Measurements from ENCODE around the gene RGS19. TPM values are rescaled to one million over a fixed set of nuclear protein-coding genes. Genes with fewer than 3 reads are reported as not detected.
A peak's percentile ranks its signal among the peaks of the same experiment; 100 is the strongest.

The RGS19 gene
- total RNA-seq, 2 donors from 2014 or later = 38.6 to 49.4 TPM

DNA sequence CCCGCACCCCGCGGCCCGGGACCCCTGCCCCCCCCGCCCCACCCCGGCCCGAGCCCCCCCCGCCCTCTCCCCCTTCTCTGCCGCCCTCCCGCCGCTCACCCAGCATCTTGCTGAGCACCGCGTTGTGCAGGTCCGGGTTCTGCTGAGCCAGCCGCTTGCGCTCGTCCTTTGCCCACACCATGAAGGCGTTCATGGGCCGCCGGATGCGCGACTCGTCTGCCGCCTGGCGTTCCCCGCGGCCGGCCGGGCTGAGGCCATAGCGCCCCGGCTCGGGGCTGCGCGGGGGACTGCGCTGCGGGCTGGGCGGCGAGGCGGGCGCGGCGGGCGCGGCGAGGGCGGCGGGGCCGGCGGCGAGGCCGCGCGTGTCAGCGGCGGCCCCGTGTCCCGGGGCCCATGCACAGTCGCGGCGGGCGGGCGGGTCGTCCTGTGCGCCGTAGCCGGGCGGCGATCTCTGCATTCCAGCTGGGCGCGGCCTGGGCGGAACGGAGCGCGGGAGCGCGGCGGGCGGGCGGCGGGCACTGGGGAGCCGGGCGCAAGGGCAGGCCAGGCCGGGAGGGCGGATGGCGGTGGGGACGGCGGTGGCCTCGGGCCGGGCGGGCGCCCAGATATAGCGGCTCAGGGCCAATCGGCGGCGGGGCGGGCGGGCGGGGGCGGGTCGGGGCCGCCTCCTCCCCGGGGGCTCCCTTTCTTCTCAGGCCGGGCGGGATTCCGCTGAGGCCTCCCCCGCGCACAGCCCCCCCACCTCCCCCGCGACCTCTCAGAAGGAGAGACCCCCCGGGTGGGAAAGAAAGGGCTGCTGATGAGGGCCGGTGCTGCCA is 30.0 kb downstream of the RGS19 start, which contains the start of gene SOX18:
Gene SOX18, minus strand, starts transcription at position 580 of the 818 bp plus-strand sequence. Its CDS starts 123 bp downstream, at position 457.
- H3K9me3 Mint-ChIP-seq = no peaks in the 10 kb centered on the region
- H3K27ac Mint-ChIP-seq = no peak within 1 kb of the TSS
- peaks cover 30% of the 10 kb centered on the region for H3K27me3 Mint-ChIP-seq
- H3K4me3 Mint-ChIP-seq = peak within 1 kb of the TSS; percentile 17
- H3K36me3 Mint-ChIP-seq (ENCODE audit: low read depth) = no peaks in the 10 kb centered on the region
- peaks cover 4% of the 10 kb centered on the region for H3K4me1 Mint-ChIP-seq
- peak; percentile 67 for ATAC-seq (replicated peaks)

DNA sequence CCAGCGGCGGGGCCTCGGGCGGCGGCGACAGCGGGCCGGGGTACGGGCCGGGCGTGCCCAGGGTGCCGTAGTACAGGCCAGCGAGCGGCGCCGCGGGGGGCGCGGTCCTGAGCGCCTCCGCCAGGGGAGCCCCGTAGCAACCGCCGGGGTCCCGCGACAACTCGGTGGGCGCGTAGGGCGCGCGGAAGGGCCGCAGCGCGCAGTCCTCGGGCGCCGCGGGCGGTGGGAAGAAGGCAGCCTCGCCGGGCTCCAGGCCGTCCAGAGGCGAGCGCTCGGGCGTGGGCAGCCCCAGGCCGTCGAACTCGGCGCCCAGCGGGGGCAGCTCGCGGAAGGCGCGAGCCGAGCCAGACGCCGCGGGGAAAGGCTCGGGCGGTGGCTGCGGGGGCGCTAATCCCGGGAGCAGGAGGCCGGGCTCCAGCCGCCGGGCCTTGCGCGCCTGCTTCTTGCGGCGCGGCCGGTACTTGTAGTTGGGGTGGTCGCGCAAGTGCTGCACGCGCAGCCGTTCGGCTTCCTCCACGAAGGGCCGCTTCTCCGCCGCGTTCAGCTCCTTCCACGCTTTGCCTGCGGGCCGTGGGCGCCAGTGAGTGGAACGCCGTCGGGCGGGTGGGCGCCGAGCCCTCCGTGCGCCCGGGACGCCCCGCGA is 30.8 kb downstream of the RGS19 start:
- Mint-ChIP-seq H3K27me3 (peaks cover 28% of the 10 kb centered on the region), H3K27ac (no peak overlapping the region), H3K9me3 (no peaks in the 10 kb centered on the region), H3K36me3 (ENCODE audit: low read depth) (no peaks in the 10 kb centered on the region), H3K4me1 (peaks cover 3% of the 10 kb centered on the region), H3K4me3 (no peak overlapping the region)
- ATAC-seq (replicated peaks) = no peak

DNA sequence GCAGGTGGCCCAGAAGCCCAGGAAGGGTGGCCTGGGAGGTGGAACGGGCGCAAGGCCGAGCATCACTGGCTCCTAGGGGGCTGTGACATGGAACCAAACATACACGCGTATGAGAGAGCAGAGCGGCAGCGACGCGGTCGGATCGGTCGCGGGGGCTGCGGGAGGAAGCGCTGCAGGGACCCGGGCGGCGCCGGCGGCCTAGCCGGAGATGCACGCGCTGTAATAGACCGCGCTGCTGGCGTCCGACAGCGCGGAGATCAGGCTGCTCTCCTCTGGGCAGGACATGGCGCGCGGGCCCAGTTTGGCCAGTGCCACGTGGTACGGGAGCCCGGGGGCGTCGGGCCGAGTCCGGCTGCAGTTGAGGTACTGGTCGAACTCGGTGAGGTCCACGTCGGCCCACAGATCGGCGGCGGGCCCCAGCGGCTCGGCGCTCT is 31.3 kb downstream of the RGS19 start:
- ATAC-seq (replicated peaks) = no peak
- no peaks in the 10 kb centered on the region for H3K9me3 Mint-ChIP-seq
- H3K27me3 Mint-ChIP-seq = peaks cover 22% of the 10 kb centered on the region
- H3K36me3 Mint-ChIP-seq (ENCODE audit: low read depth) = no peaks in the 10 kb centered on the region
- no peak overlapping the region for H3K4me3 Mint-ChIP-seq
- H3K4me1 Mint-ChIP-seq = no peaks in the 10 kb centered on the region
- H3K27ac Mint-ChIP-seq = no peak overlapping the region

DNA sequence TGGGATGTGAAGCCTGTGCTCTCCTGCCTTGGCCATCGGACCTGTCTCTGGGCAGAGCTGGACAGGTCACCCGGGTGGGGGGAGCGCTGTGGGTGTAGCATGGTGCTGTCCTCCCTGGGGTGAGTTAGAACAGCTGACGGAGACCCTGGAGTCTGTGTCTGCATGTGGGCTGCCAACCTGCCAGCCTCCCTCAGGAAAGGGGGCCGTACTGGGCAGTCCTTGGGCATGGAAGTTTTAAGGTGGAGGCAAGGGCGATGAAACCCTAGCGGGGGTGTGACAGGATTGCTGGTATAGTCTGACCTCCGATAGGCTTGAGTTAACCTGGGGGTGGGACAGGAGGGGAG is 32.3 kb downstream of the RGS19 start:
- no peak for ATAC-seq (replicated peaks)
- Mint-ChIP-seq H3K4me3 (no peak overlapping the region), H3K9me3 (no peaks in the 10 kb centered on the region), H3K27me3 (peaks cover 22% of the 10 kb centered on the region), H3K27ac (no peak overlapping the region), H3K36me3 (ENCODE audit: low read depth) (no peaks in the 10 kb centered on the region), H3K4me1 (no peaks in the 10 kb centered on the region)

DNA sequence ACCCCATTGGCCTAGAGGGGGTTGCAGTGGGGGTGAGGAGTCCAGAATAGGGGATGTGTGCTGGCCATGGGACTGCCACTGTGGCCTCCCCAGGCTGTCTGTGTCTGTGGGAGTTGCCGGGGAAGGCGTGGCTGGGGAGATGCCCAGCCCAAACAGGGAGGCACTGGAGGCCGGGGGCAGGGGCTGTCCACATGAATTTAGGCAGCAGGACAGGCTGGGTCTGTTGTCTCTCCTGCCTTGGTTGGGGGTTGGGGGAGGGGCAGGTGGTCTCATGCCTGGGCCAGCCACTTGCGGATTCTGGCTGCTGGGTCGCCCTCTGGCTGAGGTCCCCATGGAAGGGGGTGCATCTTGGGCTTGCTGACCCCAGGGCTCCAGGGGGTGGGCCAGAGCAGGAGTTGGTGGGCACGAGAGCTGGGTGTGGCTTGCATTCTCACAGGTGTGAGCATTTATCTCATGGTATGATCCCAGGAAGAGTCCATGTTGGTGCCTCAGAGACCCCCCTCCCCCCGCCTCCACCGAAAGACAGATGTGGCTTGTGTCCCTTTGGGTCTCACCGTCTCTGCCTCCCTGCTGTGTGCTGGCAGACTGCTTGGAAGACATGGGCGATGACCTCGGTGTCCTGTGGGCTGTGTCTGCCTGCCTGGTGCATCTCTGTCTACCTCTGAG is 33.8 kb downstream of the RGS19 start:
- Mint-ChIP-seq H3K36me3 (ENCODE audit: low read depth) (no peaks in the 10 kb centered on the region), H3K27me3 (peaks cover 19% of the 10 kb centered on the region)
- ATAC-seq (replicated peaks) = no peak

DNA sequence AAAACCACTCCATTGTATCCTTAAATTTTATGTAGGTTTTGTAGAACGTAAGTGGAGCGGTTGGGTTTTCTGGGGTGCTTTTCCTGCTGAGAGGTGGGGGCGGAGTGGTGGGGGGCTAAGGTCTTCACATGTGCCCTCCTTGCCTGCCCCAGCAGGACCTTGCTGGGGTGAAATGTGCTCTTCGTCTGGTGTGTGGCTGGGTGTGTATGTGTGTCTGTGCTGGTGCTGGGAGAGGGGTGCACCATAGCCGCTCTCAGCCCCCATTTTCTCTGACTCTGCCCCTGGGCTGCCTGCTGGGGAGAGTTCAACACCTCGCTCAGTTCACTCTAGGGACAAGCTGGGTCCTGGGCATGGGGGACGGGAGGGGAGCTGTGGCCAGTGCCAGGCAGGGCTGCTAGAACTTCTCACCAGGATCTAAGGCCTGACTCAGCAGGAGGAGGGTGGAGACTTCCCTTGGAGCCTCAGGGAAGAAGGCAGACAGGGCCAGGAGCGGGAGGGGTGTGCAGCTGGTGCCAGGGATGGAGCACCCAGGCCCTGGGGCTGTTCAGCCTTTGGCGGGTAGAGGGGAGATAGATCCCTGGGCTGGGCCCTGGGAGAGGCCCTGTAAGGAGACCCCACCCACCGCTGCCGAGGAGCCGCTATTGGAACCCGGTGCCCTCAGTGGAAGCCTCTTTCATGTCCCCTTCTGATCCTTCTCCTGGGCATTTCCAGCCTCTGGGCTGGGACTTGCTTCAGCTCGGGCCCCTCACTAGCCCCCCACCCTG is 34.7 kb downstream of the RGS19 start:
- no peaks in the 10 kb centered on the region for H3K9me3 Mint-ChIP-seq
- H3K4me3 Mint-ChIP-seq = no peak overlapping the region

More for the DNA sequence above, 33.8 kb downstream of the RGS19 start:
- Mint-ChIP-seq H3K27ac (no peak overlapping the region), H3K4me1 (no peaks in the 10 kb centered on the region), H3K4me3 (no peak overlapping the region), H3K9me3 (no peaks in the 10 kb centered on the region)

DNA sequence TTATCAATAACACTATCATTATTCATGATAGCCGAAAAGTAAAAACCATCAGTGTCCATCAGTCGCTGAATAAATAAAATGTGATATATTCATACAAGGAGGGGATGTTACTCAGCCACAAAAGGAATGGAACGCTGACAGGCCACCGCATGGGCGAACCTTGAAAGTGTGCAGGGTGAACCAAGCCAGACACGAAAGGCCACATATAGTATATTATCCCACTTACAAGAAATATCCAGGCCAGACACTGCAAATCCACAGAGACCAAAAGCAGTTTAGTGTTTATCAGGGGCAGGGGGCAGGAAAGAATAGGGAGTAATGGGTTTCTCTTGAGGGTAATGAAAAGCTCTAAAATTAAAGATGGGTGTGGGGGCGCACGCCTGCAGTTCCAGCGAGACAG is 35.5 kb downstream of the RGS19 start:
- no peaks in the 10 kb centered on the region for H3K36me3 Mint-ChIP-seq (ENCODE audit: low read depth)
- ATAC-seq (replicated peaks) = no peak
- no peaks in the 10 kb centered on the region for H3K9me3 Mint-ChIP-seq
- peaks cover 19% of the 10 kb centered on the region for H3K27me3 Mint-ChIP-seq
- H3K4me1 Mint-ChIP-seq = peaks cover 7% of the 10 kb centered on the region
- H3K27ac Mint-ChIP-seq = peak overlapping the region; percentile 56
- H3K4me3 Mint-ChIP-seq = peak overlapping the region; percentile 50

More for the DNA sequence above, 34.7 kb downstream of the RGS19 start:
- no peak overlapping the region for H3K27ac Mint-ChIP-seq
- peaks cover 4% of the 10 kb centered on the region for H3K4me1 Mint-ChIP-seq
- no peak for ATAC-seq (replicated peaks)
- no peaks in the 10 kb centered on the region for H3K36me3 Mint-ChIP-seq (ENCODE audit: low read depth)
- H3K27me3 Mint-ChIP-seq = peaks cover 19% of the 10 kb centered on the region

DNA sequence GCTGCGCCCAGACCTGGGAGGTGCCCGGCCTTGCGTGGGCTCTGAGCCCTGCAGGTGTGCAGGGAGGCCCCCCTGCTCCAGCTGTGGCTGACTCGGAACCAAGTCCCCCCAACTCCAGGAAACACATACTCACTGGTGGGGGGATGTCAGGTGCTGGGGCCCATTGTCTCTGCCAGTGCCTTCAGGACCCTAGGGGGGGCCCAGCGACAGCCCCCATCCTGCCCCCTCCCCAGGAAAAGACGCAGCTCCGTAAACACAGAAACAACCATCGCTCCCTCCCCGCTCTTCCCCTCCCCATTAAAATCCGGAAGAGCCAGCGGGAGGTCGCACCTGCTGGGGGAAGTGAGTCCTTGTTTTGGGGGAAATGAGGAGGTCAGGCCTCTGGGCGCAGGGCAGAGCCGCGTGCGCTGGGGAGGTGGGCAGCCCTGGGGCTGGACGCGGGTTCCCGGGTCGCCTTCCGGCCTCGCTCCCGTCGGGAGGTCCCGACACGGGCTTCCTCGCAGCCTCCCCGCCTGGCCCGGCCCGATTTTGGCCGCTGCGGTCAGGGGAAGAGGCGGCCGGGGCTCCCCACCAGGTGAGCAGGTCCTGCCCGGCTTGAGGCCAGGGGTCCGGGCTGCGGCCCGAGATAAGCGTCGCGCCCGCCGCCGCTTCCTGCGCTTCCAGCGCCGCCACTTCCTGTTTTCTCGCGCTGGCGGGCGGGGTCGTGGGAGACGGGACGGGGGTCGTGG is 37.1 kb downstream of the RGS19 start:
- Mint-ChIP-seq H3K9me3 (no peaks in the 10 kb centered on the region), H3K36me3 (ENCODE audit: low read depth) (no peaks in the 10 kb centered on the region), H3K27me3 (peaks cover 13% of the 10 kb centered on the region), H3K4me1 (peaks cover 7% of the 10 kb centered on the region), H3K4me3 (peak overlapping the region; percentile 69), H3K27ac (no peak overlapping the region)
- no peak for ATAC-seq (replicated peaks)

DNA sequence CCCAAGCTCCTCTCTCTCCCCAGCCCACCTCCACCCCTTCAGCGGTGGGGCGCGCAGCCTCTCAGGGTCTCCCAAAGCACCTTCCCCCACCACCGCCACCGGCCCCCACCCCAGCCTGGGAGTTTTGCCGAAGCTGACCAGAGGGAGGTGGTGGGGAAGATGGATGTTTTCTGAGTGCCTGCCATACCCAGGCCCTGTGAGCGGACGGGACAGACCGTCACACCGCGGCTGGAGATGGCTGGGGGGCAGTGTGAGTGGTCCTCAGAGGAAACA is 37.6 kb downstream of the RGS19 start:
- Mint-ChIP-seq H3K27ac (no peak overlapping the region), H3K4me3 (peak overlapping the region; percentile 69), H3K36me3 (ENCODE audit: low read depth) (no peaks in the 10 kb centered on the region), H3K4me1 (peaks cover 7% of the 10 kb centered on the region), H3K9me3 (no peaks in the 10 kb centered on the region), H3K27me3 (peaks cover 8% of the 10 kb centered on the region)
- ATAC-seq (replicated peaks) = no peak

DNA sequence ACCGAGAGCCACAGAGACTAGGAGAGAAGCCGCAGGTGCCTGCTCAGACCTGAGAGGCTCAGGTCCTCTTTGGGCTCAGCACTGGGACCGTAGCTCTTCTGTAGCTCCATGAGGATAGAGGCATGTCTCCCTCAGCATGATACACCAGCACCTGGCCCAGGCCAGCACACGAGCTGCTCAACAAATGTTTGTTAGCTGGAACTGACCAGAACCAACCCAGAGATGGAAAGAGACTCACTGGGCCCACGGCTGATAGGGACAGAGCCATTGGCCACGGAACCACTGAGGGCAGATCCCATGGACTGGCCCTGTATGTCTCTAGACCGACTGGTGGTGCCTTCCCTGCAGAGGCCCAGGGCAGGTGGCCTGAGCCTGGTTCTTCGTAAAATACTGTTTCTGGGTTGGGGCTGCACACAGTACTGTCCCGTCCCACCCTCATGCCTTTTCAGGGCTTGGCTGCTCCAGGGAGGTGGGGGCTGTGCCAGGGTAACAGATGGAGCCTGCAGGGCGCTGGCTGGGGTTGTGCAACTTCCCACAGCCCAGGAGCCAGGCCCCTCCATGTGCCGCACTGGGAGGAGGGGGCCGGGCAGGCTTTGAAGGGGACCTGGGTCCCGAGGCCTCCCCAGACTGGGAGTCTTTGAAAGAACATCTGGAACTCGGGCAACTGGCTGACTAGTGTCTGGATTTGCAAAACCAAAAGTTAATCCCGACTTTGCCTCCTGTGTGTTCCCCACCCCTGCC is 38.1 kb downstream of the RGS19 start:
- peaks cover 3% of the 10 kb centered on the region for H3K27me3 Mint-ChIP-seq
- H3K27ac Mint-ChIP-seq = no peak overlapping the region

DNA sequence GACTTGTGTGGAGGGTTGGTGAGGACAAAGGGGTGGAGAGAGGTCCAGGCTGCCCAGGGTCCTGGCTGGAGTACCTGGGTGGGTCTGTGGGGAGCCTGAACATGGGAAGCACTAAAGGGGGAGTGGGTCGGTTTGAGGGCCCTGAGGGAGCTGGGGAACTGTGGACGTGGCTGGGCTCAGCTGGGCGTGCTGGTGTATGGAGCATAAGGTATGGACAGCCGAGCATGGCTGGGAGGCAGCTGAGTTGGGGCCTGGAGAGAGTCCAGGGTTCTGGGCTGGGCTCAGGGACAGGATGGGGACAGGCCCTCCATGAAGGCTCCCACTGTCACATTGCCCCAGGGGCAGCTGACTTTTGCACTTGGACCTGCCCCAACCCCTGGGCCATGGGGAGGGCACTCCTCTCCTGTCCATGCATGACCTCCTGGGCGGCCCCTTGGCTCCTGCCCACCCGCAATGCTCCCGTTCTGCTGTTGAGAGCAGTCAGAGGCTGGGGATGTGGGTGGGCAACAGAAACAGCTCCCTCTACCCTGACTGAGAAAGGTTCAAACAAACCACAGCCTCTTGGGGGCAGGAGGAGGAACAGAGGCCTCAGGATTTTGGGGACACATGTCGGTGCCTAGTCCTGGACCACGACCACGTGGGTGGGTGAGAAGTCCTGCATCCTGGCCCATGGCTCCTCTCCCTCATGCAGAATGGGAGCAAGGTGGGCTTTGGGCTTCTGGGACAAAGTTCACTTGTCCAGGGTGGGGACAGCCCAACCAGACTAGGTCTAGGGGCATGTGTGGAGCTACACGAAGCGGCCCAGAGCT is 38.9 kb downstream of the RGS19 start:
- no peak for ATAC-seq (replicated peaks)
- Mint-ChIP-seq H3K9me3 (no peaks in the 10 kb centered on the region), H3K27ac (no peak overlapping the region), H3K4me1 (peaks cover 9% of the 10 kb centered on the region), H3K27me3 (no peaks in the 10 kb centered on the region), H3K4me3 (peak overlapping the region; percentile 78), H3K36me3 (ENCODE audit: low read depth) (no peaks in the 10 kb centered on the region)

More for the DNA sequence above, 38.1 kb downstream of the RGS19 start:
- Mint-ChIP-seq H3K9me3 (no peaks in the 10 kb centered on the region), H3K36me3 (ENCODE audit: low read depth) (no peaks in the 10 kb centered on the region), H3K4me3 (peak overlapping the region; percentile 69), H3K4me1 (peaks cover 7% of the 10 kb centered on the region)
- ATAC-seq (replicated peaks) = no peak

DNA sequence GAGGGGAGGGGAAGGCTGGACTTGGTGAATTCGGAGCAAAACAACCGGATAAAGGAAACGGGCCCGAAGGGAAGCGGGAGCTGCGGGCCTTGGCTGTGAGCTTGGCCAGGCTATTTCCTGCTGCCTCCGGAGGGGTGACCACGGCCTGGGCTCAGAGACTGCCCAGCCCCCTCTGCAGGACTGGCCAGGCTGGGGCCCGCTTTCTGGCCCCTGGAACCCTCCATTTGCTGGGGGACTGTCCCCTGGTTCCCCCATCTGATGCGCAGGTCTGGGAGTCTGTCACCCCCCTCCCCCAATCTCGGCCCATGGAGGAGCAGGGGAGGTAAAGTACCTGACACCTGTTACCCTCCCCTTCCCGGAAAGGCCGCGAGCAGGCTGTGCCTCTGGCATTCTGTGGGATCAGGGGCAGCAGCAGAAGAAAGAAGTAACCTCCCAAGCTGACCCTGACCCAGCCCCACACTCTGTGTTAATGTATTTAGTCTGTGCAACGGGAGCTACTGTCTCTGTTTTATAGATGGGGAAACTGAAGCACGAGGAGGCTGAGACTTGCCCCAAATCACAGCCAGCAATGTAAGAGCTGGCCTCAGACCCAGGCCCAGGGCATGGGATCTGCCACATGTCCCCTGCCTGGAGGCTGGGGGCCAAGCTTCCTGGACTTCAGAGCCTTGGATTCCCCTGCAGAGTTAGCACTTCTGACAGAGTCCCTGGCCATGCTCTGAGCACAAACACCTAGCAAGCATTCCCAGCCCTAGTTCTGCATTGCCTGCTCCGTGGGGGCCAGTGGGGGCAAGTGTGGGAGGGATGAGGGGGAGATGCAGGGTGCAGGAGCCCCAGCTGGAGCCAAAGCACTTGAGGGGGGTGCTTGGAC is 39.8 kb downstream of the RGS19 start:
- H3K27ac Mint-ChIP-seq = no peak overlapping the region
- peaks cover 17% of the 10 kb centered on the region for H3K4me1 Mint-ChIP-seq
- ATAC-seq (replicated peaks) = no peak
- H3K9me3 Mint-ChIP-seq = no peaks in the 10 kb centered on the region
- peaks cover 6% of the 10 kb centered on the region for H3K36me3 Mint-ChIP-seq (ENCODE audit: low read depth)
- no peaks in the 10 kb centered on the region for H3K27me3 Mint-ChIP-seq
- H3K4me3 Mint-ChIP-seq = peak overlapping the region; percentile 78
